GM12891 (cell line): ENCODE measurements around the gene SP100.
A peak's percentile ranks its signal among the peaks of the same experiment; 100 is the strongest.

Experiments used
- PAX5 ChIP-seq: IDR thresholded peaks from 2 replicates; pipeline ENCODE4 v1.6.1; 2011; ENCODE audit warnings: low read length, moderate library complexity, mild to moderate bottlenecking; ENCODE audit not compliant: insufficient read depth, severe bottlenecking
- POLR2A ChIP-seq: IDR thresholded peaks from 2 replicates; pipeline ENCODE4 v1.6.1; 2011; ENCODE audit warnings: low read depth, low read length, control low read depth
- POLR2AphosphoS5 ChIP-seq: IDR thresholded peaks from 2 replicates; pipeline ENCODE4 v1.6.1; 2011; ENCODE audit warnings: low read depth, low read length, control low read depth
- POU2F2 ChIP-seq: IDR thresholded peaks from 2 replicates; pipeline ENCODE4 v1.6.1; 2011; ENCODE audit warnings: low read depth, mild to moderate bottlenecking, control low read depth, low read length, moderate library complexity
- SPI1 ChIP-seq: IDR thresholded peaks from 2 replicates; pipeline ENCODE4 v1.6.1; 2011; ENCODE audit warnings: low read depth, low read length, control low read depth
- TAF1 ChIP-seq: IDR thresholded peaks from 2 replicates; pipeline ENCODE4 v1.6.1; 2011; ENCODE audit warnings: low read depth, low read length, control low read depth

GRCh38 chr2:230439590-230439989, 23.6 kb downstream of the SP100 start:
- no peak for TF ChIP-seq POLR2A
- TF ChIP-seq PAX5: no peak
- no peak for TF ChIP-seq POLR2AphosphoS5
- TF ChIP-seq POU2F2: no peak
- peak; percentile 92 for TF ChIP-seq SPI1
- no peak for TF ChIP-seq TAF1
